ENCODE measurements around the gene TMEM126A.

DNA sequence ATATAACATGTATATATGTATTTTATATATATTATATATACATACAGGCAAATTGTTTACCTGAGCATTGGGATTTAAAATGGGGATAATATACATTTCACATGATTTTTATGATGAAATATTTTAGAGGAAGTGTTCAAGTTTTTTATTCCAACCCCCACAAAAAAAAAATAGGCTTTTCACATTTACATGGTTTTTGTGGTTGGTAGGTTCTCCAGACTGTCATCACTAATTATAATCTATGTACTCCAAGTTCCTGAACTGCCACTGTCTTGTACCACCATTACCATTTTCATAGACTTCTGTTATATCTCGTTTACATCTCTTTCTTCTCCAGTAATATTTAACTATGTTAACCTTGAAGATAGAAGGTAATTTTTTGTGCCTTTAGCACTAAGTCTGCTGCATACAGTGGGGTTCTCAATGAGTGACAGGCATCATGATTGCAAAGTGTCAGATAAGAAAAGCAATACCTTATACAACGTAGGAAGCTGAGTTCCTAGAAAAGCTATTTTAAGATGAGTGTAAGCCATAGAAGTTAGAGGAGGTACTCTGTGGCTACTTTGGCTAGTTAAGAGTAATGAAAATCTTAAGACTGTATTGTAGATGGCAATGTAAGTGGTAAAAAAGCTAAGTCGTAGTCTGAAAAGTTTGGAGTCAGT is 5.2 kb downstream of the TMEM126A start:
- TF ChIP-seq, protein P1, sequence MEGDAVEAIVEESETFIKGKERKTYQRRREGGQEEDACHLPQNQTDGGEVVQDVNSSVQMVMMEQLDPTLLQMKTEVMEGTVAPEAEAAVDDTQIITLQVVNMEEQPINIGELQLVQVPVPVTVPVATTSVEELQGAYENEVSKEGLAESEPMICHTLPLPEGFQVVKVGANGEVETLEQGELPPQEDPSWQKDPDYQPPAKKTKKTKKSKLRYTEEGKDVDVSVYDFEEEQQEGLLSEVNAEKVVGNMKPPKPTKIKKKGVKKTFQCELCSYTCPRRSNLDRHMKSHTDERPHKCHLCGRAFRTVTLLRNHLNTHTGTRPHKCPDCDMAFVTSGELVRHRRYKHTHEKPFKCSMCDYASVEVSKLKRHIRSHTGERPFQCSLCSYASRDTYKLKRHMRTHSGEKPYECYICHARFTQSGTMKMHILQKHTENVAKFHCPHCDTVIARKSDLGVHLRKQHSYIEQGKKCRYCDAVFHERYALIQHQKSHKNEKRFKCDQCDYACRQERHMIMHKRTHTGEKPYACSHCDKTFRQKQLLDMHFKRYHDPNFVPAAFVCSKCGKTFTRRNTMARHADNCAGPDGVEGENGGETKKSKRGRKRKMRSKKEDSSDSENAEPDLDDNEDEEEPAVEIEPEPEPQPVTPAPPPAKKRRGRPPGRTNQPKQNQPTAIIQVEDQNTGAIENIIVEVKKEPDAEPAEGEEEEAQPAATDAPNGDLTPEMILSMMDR (IDR thresholded peaks at IDR 0.05; ENCODE audit: insufficient read depth, low read length, poor library complexity, severe bottlenecking): no peak
- no peak for TF ChIP-seq EZH2phosphoT487 (conservative IDR thresholded peaks at IDR 0.05; ENCODE audit: low read length)

Measured in SU-DHL-6 (cell line).